ENCODE data around the gene OR10R2.

The OR10R2 gene

GRCh38 chr1:158507511-158507910 lies 35.5 kb downstream of the OR10R2 start:
- no peak overlapping the region for H3K27ac Mint-ChIP-seq
- H3K4me1 Mint-ChIP-seq = no peaks in the 10 kb centered on the region
- peaks cover 10% of the 10 kb centered on the region for H3K36me3 Mint-ChIP-seq
- peaks cover 8% of the 10 kb centered on the region for H3K9me3 Mint-ChIP-seq
- H3K4me3 Mint-ChIP-seq = no peak overlapping the region
- peaks cover 38% of the 10 kb centered on the region for H3K27me3 Mint-ChIP-seq
- no peak for ATAC-seq

- H3K27ac Mint-ChIP-seq = no peak overlapping the region
- peaks cover 4% of the 10 kb centered on the region for H3K9me3 Mint-ChIP-seq
- H3K36me3 Mint-ChIP-seq = peaks cover 5% of the 10 kb centered on the region
- peaks cover 29% of the 10 kb centered on the region for H3K27me3 Mint-ChIP-seq
- no peak for ATAC-seq
- H3K4me1 Mint-ChIP-seq = no peaks in the 10 kb centered on the region
- H3K4me3 Mint-ChIP-seq = no peak overlapping the region
Measured at GRCh38 chr1:158509471-158510156, 37.6 kb downstream of the OR10R2 start.

GRCh38 chr1:158516966-158517365 lies 44.9 kb downstream of the OR10R2 start:
- Mint-ChIP-seq H3K4me3 (no peak overlapping the region), H3K27ac (no peak overlapping the region), H3K4me1 (no peaks in the 10 kb centered on the region), H3K27me3 (peaks cover 27% of the 10 kb centered on the region), H3K36me3 (no peaks in the 10 kb centered on the region), H3K9me3 (no peaks in the 10 kb centered on the region)
- no peak for ATAC-seq

GRCh38 chr1:158520021-158520420 lies 48.0 kb downstream of the OR10R2 start:
- Mint-ChIP-seq H3K4me1 (no peaks in the 10 kb centered on the region), H3K27me3 (peaks cover 48% of the 10 kb centered on the region), H3K4me3 (no peak overlapping the region), H3K36me3 (no peaks in the 10 kb centered on the region), H3K9me3 (peaks cover 3% of the 10 kb centered on the region), H3K27ac (no peak overlapping the region)
- ATAC-seq = no peak

DNA sequence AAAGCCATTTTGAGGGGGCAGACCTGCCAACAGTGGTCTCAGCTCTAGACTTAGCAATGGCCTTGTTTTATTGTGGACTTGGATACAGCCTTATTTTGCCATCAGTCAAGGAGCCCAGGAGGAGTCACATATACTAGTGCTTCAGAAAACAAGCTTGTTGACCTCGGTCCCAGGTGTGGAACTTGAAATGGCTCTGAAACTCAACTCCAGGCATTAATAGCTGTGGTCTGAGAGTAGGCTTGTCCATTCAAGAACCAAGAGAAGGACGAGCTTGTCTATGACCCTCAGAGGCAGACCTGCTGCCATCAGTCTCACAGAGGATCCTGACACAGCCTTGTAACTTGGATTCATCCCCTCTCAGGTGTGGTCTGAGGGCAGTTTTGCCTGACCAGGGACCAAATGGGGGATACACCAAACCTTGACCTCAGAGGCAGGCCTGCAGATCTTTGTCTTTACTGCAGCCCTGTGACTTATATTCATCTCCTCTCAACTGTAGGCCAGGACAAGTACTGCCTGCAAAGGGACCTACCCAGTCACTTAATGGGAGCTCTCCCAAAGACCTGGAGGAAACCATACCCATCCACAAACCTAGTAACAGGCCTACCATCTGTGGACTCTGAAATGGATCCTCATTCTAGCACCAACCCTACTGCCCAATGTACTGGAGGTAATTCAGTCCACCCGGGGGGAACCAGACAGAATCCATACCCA lies 49.1 kb downstream of the OR10R2 start:
- H3K4me3 Mint-ChIP-seq = no peak overlapping the region
- ATAC-seq = no peak
- no peaks in the 10 kb centered on the region for H3K4me1 Mint-ChIP-seq
- peaks cover 49% of the 10 kb centered on the region for H3K27me3 Mint-ChIP-seq
- H3K27ac Mint-ChIP-seq = no peak overlapping the region
- peaks cover 3% of the 10 kb centered on the region for H3K9me3 Mint-ChIP-seq
- no peaks in the 10 kb centered on the region for H3K36me3 Mint-ChIP-seq

GRCh38 chr1:158521666-158522058 lies 49.6 kb downstream of the OR10R2 start:
- no peak overlapping the region for H3K4me3 Mint-ChIP-seq
- no peak for ATAC-seq
- H3K36me3 Mint-ChIP-seq = no peaks in the 10 kb centered on the region
- H3K27me3 Mint-ChIP-seq = peaks cover 49% of the 10 kb centered on the region
- no peak overlapping the region for H3K27ac Mint-ChIP-seq
- no peaks in the 10 kb centered on the region for H3K4me1 Mint-ChIP-seq
- H3K9me3 Mint-ChIP-seq = peaks cover 8% of the 10 kb centered on the region

- peaks cover 6% of the 10 kb centered on the region for H3K36me3 Mint-ChIP-seq
- peaks cover 48% of the 10 kb centered on the region for H3K27me3 Mint-ChIP-seq
- H3K4me1 Mint-ChIP-seq = no peaks in the 10 kb centered on the region
- ATAC-seq = no peak
- H3K9me3 Mint-ChIP-seq = peaks cover 22% of the 10 kb centered on the region
- no peak overlapping the region for H3K27ac Mint-ChIP-seq
- H3K4me3 Mint-ChIP-seq = no peak overlapping the region
Measured at GRCh38 chr1:158527190-158527815, 55.3 kb downstream of the OR10R2 start.
